NCI-H1092 treated with DMSO at 0.1 percent for 48 hours (cell line): ENCODE data around the gene GUK1.
"Not testable (repeated sequence)": the region's sequence is repeated elsewhere in the genome, so short reads cannot be mapped to it uniquely, and the experiment has no call there.

ENCODE experiments used
- DNase-seq: peaks from one replicate; lab custom pipeline; 2025; lab: John Stamatoyannopoulos, UW

GUK1 gene

GRCh38 chr1:228177183-228177475, 37.0 kb downstream of the GUK1 start:
- no peak for DNase-seq

- no peak for DNase-seq
These were observed 37.9 kb downstream of the GUK1 start for GRCh38 chr1:228177721-228178710.

GRCh38 chr1:228178737-228179684, 38.9 kb downstream of the GUK1 start:
- no peak for DNase-seq

DNA sequence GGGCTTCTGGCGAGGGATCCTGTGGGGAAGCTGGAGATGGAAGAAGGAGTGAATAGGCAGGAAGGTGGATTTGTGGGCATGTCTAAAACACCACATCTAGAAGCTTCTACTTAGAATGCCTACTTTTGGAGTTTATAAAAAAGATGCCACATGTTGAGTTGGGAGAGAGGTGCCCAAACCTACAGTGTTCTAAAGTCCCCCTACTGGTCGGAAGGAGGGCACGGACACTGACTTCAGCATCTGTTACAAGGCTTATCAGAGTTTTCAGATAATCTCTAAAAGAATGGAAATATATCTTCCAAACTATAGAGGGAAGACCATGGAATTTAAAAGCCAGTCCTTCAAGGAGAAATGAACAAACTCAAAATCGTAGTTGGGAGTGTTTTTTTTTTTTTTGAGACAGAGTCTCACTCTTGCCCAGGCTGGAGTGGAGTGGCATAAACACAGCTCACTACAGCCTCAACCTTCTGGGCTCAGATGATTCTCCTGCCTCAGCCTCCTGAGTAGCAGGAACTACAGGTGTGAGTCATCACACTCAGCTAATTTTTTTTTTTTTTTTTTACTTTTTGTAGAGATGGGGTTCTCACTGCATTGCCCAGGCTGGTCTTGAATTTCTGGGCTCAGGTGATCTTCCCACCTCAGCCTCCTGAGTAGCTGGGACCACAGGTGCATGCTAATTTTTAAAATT, 40.3 kb downstream of the GUK1 start:
- DNase-seq: no peak

DNA sequence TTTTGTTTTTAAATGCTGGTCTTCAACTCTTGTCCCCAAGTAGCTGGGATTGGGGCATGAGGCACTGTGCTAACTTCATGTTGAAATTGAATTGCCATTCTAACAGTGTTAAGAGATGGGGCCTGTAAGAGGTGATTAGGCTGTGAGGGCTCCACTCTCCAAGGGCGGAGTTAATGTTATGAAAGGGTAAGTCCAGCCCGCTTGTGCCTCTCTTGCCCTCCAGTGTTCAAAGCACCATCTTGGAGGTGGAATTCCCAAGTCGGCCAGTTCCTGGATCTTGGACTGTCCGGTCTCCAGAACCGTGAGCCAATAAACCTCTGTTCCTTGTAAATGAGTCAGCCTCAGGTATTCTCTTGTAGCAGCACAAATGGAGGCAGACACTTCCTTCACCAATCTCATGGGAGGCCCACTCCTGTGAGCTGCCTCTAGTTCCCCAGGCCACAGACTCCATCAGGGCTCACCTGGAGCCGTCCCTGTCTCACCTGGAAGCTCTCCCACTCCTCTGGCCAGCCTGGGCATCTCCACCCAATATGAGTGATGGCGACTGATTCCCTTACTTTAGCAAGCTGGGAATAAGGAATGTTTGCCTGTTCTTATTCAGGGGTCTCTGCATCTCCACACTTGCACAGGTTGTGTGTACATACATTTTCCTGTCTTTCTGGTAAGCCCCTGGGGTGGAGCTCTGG, 41.0 kb downstream of the GUK1 start:
- DNase-seq: no peak

- DNase-seq: no peak
These were observed 41.6 kb downstream of the GUK1 start for GRCh38 chr1:228181645-228182034.

DNA sequence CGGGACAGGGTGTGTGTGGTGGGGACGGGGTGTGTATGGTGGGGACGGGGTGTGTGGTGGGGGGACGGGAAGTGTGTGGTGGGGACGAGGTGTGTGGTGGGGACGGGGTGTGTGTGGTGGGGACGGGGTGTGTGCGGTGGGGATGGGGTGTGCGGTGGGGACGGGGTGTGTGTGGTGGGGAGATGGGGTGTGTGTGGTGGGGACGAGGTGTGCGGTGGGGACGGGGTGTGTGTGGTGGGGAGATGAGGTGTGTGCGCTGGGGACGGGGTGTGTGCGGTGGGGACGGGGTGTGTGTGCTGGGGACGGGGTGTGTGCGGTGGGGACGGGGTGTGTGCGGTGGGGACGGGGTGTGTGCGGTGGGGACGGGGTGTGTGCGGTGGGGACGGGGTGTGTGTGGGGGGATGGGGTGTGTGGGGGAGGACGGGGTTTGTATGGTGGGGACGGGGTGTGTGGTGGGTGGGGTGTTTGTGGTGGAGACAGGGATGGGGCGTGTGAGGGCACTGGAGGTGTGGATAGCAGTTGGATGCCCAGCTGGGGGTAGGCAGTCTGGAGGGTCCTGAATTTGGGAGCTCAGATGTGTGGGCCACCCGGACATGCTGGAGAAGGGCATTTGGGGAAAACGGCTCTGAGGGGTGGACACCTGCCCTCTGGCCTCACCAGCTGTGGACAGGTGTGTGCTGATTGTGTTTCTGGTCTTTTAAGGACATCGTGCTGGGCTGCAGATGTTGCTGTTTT, 42.4 kb downstream of the GUK1 start:
- no peak for DNase-seq

DNA sequence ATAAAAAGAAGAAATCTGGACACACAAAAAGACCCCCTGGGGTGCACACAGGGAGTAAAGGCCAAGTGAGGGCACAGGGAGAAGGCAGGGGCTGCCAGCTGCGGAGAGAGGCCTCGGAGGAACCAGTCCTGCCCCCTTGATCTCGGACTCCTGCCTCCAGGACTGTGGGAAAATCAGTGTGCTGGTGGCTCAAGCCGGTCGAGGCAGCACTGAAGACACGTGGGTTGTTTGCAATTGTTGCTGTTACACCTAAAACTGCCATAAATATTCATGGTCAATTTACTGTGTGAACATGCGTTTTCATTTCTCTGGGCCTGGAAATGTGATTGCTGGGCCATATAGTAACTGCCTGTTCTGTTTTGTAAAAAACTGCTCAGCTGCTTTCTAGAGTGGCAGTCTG, 44.1 kb downstream of the GUK1 start:
- no peak for DNase-seq

DNA sequence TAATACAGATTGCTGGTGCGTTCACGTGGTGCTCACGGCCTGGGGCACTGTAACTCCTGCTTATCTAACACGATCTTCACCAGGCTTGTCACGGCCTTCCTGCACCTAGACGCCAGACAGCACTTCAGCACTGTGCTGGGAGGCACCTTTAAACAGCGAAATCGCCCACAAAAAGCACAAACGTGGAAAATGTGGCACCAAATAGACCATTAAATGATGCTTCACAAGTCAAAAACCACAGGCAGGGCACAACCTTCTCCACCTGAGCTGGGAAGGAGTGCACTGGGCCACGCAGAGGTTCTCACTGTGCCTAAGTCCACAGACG, 45.5 kb downstream of the GUK1 start:
- no peak for DNase-seq

GRCh38 chr1:228188249-228188648, 48.2 kb downstream of the GUK1 start:
- not testable (repeated sequence) for DNase-seq

- DNase-seq: no peak
These were observed 50.1 kb downstream of the GUK1 start for GRCh38 chr1:228190182-228190581.

GRCh38 chr1:228190778-228191177, 50.7 kb downstream of the GUK1 start:
- DNase-seq: no peak

DNA sequence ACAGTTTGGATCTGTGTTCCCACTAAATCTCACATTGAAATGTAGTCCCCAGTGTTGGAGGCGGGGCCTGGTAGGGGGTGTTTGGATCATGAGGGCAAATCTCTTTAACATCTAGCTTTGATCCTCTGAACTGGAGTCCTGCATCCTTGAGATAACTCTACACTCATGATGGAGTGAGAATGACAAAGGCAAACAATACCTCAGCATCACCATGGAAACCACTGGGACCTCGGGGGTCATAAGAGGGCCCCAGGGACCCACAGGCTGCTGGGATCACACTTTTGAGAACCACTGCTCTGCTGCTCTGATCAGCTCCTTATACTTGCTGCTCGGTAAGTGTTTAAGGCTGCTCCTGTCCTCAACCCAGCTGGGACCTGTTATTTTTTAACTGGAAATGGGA, 54.4 kb downstream of the GUK1 start:
- DNase-seq: no peak

DNA sequence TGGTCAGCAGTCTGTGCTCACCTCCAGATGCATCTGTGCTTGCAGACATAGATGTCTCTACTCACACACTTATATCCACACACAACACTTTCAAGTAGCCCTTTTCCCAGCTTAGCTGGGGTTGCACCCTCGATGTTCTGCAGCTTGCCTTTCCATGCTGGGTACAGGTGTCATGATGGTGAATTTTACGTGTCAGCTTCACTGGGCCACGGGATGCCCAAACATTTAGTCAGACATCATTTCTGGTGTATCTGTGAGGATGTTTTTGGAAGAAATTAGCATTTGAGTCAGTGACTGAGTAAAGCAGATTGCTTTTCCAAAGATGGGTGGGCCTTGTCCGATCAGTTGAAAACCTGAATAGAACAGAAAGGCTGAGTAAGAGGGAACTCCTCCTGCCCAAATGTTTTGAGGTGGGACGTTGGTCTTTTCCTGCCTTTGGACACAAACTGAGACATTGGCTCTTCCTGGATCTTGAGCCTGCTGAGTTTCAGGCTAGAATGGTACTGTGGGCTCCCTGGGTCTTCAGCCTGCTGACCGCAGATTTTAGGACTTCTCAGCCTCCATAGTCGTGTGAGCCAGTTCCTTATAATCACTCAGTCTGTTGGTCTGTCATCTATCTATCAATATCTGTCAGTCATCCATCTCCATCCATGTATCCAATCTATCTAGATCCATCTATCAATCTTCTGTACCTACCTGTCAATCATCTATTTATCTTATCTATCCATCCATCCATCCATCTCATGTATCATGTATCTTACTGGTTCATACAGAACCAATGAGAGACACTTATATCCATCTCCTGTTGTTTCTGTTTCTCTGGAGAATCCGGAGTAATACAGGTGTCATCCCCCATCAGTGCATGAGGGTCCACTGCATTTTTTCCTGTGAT, 55.1 kb downstream of the GUK1 start:
- DNase-seq: no peak

DNA sequence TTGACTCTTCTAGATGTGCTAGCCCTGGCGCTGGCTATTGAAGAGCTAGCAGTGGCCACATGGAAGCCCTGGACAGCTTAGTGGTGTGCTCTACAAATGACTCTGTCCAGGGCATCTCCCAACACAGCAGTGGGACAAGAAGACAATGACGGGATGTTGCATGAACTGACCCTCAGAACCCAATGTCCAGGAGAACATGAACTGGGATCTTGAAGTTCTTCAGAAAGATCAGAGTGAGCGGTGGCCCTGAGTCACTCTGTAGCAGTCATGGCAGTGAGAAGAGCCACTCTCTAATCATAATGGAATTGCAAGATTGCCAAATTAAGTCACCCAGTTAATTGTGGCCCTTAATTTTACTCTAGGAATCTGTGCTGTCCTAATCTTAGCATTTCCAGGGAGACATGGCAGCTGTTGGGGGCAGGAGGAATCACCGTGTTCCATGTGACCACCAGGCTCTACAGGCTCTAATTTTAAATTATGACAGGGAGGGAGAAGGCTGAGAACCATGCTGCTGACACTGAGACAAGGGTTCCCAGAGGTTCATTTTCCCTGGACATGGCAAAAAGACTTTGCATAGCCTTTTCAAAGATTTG, 57.6 kb downstream of the GUK1 start:
- DNase-seq: no peak
